GM12892 (cell line): ENCODE data around the gene MTF2.
"Not testable (repeated sequence)": the region's sequence is repeated elsewhere in the genome, so short reads cannot be mapped to it uniquely, and the experiment has no call there.

Experiments
- POLR2A ChIP-seq: IDR thresholded peaks from 2 replicates; pipeline ENCODE4 v1.6.1; 2011; ENCODE audit warnings: low read depth, low read length, control low read depth
- POLR2AphosphoS5 ChIP-seq: IDR thresholded peaks from 2 replicates; pipeline ENCODE4 v1.6.1; 2011; ENCODE audit warnings: low read depth, low read length, control low read depth

GRCh38 chr1:93174638-93175037, 95.6 kb downstream of the MTF2 start:
- not testable (repeated sequence) for TF ChIP-seq POLR2A, POLR2AphosphoS5
